GM20431 (cell line): Measurements from ENCODE around the gene ZFP36L2.

ENCODE experiments used
- in situ Hi-C: fragments of 300-500 bp; cut with MseI, MboI; formaldehyde crosslinking; loops from one replicate; pipeline ENCODE4 v1.15.0; 2020; ENCODE audit warnings: low sequenced_read_pairs; ENCODE audit not compliant: unreplicated experiment

Gene ZFP36L2, protein sequence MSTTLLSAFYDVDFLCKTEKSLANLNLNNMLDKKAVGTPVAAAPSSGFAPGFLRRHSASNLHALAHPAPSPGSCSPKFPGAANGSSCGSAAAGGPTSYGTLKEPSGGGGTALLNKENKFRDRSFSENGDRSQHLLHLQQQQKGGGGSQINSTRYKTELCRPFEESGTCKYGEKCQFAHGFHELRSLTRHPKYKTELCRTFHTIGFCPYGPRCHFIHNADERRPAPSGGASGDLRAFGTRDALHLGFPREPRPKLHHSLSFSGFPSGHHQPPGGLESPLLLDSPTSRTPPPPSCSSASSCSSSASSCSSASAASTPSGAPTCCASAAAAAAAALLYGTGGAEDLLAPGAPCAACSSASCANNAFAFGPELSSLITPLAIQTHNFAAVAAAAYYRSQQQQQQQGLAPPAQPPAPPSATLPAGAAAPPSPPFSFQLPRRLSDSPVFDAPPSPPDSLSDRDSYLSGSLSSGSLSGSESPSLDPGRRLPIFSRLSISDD

DNA sequence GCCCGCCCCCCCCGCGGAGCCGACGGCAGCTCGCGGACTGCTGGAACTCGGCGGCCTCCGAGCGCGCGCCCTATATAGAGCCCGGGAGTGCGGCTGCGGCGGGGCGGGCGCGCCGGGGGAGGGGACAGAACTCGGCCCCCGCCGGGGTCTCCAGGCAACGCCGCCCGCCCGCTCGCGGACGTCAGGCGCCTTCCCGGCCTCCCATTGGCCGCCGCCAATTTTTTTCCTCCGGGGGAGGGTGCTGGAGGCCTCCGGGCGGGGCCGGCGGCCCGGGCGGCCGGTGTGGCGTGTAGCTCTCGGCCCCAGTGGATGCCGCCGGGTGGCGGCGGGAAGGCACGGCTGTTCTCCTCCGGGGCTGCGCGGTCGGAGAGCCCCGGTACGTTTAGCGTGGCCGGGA lies at the start of gene ZFP36L2:
ZFP36L2 (minus strand) TSS at position 49 of the 397 bp plus-strand sequence. CDS start 291 bp downstream, outside the sequence.
- in situ Hi-C loops = loop anchor here (10.0 to 25.0 kb wide), 3 partner anchors 92 to 264 kb away; no protein-coding TSS in a partner anchor

DNA sequence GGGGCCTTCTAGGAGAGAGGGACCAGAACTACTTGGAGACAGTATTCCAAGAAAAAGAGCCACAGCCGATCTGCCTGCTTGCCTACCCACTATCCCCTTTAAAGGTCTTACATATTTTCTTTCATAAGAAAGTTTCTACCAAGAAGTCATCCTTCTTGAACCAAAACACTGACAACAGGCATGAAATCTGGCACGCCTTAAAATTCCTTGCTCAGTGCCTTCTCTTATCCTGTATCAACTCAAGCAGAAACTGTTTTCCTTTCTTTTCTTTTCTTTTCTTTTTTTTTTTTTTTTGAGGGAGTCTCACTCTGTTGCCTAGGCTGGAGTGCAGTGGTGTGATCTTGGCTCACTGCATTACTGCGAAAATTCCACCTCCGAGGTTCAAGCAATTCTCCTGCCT lies 48.3 kb upstream of the ZFP36L2 start:
- in situ Hi-C loops = no loop called here

DNA sequence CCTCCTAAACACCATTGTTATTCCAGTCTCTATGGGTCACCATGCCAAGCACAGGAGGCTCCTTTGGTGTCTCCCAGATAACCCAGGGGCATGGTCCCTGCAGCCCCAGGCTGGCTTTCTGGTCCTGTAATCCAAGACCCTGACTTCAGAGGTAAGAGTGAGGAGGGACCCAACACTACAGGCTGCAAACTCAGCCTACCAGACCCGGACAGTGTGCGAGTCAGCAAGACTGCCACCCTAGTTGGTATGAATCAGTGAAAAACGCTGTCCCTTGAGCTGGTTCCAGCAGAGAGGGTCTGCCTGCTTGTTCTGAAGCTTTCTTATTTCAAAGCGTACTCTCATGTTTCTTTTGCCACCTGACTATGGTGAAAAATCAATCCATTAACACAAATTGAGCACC lies 47.6 kb upstream of the ZFP36L2 start:
- in situ Hi-C loops = no loop called here

DNA sequence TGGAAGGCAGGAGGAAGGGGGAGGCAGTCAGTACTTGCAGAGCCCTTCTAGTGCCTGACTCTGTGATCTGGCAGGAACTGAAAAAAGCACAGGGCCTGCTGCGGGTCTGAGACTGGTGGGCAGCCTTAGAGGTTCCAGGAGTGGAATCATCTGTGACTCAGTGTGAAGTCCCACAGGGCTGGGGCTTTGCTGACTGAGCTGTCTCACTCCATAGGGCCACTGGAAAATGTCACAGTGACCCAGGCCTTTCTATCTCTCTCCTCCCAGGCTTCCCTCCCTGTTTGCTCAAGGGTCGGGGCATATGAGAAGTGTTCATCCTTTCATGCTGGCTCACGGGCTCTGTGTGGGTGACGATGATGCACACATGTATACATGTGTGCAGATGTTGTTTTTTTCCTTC lies 47.1 kb upstream of the ZFP36L2 start:
- in situ Hi-C loops = no loop called here

DNA sequence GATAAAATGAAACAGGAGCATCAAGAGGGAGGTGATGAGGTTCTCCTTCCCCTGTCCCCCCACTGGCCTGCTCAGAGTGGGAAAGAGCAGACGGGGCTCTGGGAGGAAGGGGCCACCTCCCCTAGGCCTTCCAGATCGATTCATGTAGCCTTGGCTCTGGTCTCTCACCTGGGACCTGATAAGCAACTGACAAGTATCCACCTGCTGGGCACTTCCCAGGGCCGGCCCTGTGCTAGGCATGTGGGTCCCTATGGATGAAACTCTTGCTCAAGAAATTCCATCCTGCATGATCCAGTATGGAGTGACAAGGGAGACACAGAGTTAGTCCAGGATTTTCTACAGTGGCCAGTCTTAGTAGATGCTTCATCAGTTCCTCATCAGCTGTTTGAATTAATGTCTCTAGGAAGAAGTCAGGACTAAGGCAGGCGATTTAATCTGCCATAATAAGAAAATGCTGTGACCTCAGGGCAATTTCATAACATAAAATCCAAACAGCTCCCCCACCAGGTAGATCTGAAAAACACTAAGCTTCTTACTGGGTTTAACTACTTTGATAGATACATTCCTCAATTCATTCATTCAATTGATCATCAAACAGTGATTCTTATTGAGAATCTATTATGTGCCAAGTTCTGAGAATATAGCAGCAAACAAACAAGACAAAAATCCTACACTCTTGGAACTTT lies 44.7 kb upstream of the ZFP36L2 start:
- in situ Hi-C loops = no loop called here

DNA sequence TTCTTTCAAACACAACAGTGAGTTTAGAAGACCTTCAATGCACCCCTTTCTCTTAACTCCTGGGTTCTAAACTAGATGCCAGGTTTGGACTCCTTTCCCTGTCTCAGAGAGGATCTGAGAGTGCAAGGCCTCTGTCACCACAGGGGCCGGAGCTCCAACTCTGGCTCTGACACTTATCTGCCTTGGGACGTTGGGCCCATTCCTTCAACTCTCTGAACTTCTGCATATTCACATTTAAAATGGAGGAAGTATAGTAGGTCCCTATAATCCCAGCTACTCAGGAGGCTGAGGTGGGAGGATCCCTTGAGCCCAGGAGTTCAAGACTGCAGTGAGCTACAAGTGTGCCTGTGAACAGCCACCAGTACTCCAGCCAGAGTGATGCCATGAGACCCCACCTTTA lies 44.1 kb upstream of the ZFP36L2 start:
- in situ Hi-C loops = no loop called here

DNA sequence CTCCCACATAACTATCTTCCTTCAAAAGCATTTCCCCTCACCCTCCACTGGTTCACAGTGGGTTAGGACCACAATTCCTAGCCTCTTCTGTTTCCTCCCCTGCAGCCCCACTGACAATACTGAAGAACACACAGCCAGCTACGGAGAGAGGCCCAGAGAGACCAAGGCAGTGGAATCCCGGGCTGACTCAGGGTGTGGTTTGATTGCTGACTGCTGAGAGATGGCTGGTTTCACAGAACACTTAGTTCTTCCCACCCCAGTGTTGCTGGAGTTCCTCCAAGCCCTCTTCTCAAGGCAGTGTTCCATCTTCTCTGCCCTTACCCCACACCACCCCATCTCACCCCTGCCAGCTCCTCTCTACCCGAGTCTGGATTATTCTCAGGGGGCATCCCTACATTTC lies 43.3 kb upstream of the ZFP36L2 start:
- in situ Hi-C loops = no loop called here

DNA sequence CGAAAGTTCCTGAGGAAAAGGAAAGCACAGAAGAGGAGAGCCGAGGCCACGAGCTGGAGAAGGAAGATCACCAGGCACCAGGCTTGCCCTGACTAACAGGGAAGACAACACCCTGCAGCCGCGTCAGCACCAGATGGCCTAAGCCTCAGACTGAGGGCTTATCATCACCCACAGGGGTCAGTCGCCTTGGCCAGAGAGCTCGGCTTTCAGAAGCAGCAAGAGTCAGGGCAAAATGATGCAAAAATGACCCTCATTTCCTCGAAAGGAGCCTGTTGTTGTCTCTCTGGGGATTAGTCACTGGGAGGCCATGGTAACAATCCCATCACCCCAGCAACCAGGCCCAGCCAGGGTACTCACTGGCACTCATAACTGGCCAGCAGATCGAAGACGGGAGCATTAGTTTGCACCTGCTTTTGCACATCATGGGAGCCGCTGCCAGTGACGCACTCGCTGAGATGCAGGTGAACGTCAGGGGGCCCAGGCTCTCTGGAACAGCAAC lies 42.7 kb upstream of the ZFP36L2 start:
- in situ Hi-C loops = no loop called here

DNA sequence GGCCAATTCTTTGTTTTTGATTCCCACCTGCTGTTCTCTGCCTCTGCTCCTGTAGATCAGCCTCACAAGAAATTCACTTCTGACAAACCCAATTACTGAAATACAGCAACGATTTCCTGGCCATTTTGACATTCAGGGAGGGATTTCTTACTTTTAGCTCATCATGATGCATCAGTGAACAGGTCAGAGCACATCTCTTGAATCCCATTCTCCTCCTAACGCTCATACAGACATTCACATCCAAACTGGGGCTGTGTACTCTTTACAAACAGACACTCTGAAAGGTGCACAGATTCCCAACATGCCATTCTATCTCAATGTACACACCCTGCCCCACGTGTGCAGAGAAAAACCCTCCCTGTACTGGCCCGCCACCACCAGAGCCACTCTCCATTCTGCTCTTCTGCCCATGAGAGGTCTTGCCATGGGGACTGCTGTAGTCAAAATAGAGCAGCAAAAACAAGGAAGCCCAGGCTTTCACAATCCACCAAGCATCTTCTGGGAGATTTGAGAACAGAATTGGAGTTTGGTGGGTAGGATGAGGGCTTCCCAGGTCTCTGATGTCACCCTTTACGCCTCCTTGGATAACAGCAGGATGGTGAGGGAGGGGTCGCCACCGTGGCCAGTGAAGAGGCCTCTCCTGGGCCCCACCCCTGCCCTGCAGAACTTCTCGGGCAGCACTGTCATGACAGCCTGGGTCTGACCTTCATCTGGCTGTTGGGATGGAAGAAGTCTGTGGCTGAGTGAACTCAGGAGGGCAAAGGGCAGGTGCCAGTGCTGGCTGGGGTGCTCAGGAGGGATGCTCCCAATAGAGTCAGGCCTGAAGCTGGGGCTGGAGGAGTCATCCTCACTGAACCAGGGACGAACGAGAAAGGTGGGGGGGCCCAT lies 41.9 kb upstream of the ZFP36L2 start:
- in situ Hi-C loops = no loop called here

DNA sequence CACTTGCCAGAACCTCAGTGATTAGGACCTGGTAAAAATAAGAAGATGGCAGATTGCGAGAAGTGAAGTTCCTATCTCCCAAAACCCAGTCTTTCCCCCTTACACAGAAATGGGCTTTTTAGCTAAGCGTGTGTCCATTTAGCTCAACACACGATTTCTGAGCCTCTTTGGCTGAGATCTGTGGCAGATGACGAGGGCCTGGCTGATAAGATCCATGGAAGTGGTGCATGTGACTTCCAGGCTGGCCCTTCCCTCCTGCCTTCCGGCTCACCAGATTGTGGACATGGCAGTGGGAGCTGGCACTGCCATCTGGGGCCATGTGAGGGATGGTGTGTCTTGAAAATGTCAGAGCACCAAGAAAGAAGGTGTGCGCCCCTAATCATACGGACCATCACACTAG lies 41.0 kb upstream of the ZFP36L2 start:
- in situ Hi-C loops = no loop called here

DNA sequence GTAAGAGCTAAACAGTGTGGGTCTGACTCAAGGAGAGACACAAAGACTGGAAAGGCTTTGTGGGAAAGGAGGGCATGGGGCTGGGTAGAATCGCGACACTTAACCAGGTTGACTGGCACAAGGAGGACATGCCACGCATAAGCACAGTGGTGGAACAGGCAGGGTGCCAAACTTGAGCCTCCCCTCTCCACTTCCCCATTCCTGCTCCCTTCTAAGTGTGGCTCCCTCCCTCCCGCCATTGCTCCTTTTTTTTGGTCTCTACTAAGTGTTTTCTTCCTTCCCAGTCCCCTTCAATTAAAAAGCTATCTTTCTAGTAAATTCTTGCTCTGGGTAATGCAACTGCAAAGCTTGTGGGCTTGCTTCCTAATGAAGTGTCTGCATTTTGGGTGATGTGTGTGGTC lies 40.3 kb upstream of the ZFP36L2 start:
- in situ Hi-C loops = no loop called here

DNA sequence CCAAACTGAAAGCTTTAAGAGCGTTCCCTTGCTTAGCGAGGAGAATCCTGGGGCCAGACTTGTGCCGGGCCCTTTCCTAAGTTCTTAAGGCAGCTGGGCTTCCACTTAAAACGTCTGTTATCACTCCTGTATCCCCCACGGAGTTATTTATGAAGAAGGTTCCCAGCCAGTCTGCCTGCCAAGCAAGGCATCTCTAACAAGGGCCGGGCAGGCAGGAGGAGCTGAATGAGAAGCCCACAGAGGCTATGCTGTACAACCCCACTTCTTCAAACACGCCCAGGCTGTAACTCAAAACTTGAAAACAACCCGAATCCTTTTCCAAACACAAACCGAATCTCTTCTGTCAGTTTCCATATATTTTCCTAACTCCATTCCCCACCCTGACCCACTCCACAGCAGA lies 39.0 kb upstream of the ZFP36L2 start:
- in situ Hi-C loops = no loop called here

DNA sequence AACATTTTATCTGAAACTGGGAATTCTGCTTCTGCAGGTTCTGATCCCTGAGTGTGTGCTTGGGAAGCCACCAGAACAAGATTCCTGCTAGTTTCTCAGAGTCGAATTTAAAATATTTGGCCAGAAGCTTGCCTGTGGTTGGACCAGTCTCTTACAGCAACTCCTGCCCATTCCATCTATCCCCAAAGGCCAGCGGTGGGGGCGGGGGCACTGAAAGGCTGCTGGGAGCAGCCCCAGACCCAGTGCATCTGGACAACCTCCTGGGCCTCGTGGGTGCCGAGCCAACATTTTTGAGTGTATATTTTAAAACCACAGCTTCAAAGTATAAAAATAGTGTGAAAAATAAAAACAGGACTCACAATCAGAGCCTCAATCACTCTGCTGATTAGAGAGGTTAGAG lies 38.6 kb upstream of the ZFP36L2 start:
- in situ Hi-C loops = no loop called here

DNA sequence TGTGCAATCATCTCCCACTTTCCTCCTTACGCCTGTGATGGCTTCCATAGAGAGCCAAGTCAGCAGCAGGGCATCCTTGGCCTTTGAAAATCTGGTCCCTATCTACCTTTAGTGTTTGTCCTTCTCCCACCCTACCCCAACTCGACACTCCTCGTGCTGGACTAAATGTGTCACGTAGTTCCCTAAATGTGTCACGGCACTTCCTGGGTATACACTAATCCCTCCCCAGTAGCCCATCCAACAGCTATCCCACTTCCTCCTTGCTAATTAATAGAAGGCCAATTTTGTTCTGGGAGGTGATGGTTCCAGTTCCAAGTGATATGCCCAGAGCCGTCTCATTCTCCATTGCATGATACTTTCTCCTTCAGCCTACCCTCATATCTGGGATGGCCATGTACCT lies 36.5 kb upstream of the ZFP36L2 start:
- in situ Hi-C loops = no loop called here

DNA sequence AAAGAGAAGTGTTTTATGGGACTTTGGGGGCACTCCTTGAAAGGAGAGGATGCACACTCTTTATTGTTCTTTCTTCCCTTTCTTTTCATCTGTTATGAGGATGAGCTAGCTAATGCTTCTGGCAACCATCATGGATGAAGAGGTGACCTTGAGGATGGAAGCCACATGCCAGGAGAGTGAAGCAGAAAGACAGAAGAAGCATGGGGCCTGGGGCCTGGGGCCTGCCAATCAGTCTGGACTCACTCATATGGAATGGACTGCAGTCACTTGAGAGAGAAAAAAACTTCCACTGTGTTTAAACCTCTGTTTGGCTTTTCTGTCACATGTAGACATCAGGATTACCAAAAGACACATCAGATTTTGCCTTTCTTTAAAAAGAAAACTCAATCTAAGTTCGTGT lies 35.8 kb upstream of the ZFP36L2 start:
- in situ Hi-C loops = no loop called here

DNA sequence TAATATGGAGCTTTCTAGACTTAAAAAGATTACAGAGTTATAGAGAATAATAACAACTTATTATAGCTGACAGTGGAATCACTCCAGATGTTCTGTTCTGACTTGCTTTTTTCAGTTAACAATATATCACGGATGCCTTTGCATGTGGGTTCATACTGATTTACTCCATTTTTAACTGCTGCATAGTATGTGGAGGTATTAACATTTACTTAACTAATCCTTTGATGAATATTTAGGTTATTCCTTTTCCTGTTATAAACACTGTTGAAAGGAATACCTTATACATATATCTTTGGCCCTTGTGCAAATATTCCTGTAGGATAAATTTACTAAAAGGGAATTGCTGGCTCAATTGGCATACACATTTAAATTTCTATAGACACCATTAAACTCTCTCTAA lies 33.1 kb upstream of the ZFP36L2 start:
- in situ Hi-C loops = no loop called here

DNA sequence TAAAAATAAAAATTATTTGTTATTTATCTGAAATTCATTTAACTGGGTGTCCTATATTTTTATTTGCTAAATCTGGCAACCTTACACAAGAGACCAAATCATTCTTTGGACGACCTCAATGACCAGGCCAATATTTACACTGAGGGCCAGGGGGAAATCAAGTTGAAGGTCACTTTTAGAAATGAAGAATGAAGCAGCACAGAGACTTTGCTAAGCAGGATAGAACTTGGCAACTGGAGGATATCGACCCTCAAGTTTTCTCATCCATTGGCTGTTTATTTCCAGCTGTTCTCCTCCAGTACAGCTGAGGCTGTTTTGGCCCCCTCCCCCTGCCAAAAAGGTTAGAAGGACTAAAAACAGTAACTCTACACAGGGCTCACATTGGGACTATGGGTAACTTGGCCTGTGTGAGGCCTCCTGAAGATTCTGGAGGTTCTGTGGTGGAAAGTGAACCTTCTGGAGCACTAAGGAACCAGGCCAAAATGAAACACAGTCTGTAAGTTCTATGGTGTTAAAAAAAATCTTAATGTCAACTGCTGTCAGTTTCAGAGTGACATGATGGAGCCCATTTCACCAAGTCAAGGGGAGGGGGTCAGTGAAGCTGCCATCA lies 32.2 kb upstream of the ZFP36L2 start:
- in situ Hi-C loops = no loop called here

DNA sequence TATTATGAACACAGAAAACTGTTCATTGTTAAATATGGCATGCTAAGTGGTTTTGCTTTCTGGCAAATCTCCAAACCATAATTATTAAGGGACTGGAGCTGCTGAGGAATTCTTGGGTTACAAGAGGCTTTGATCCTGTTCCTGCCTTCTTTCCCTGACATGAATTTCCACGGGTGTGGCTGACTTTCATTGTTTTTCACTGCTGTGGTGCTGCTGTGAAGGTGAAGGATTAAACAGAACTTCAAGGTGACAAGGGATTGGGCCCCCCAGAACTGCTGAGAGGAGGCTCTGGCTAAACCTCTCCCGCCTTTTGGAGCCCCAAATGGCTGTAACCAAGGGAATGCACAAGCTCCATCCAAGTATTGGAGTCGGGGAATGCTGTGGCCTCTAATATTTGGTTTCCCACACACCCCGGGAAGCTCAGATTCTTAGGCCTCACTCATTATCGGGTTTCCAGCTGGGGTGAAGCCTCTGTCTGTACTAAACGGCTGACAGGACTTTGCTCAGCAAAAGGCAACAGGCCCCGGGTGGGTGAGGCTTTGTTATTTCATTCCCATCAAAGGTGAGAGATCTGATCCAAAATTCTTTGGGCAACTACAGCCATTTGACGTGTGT lies 29.0 kb upstream of the ZFP36L2 start:
- in situ Hi-C loops = no loop called here

DNA sequence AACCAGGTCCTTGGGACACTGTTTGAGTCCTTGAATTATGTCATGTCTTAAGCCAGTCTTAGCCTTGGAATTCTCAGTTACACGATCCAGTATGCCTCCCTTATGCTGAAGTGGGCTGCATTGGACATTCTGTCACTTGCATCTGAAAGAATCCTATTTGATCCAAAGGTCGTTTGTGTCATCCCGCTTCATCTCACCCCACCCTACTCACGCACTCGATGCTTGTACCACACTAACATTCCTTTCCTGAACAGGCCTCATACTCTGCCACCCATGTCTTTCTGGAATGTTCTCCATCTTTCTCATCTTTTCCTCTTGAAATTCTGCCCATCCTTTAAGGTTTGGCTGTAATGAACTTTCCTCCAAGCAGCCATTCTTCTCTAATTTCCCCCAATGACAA lies 27.9 kb upstream of the ZFP36L2 start:
- in situ Hi-C loops = no loop called here
